Posterior cingulate gyrus (tissue), 11 donors: Measurements from ENCODE around the gene QKI.
"Not testable (repeated sequence)": the region's sequence is repeated elsewhere in the genome, so short reads cannot be mapped to it uniquely, and the experiment has no call there.

Experiments
- DNase-seq, 10 donors: peaks; one replicate each; pipeline versions ENCODE4 v3.0.0 to v3.0.0-alpha.2; 2020 to 2021; ENCODE audit warnings: mixed read lengths in 3 of 10
- intact Hi-C: fragments of 100-400 bp; cut with DNase I; formaldehyde crosslinking; loops from one replicate; pipeline ENCODE4 v1.15.1; 2023

The QKI gene

DNA sequence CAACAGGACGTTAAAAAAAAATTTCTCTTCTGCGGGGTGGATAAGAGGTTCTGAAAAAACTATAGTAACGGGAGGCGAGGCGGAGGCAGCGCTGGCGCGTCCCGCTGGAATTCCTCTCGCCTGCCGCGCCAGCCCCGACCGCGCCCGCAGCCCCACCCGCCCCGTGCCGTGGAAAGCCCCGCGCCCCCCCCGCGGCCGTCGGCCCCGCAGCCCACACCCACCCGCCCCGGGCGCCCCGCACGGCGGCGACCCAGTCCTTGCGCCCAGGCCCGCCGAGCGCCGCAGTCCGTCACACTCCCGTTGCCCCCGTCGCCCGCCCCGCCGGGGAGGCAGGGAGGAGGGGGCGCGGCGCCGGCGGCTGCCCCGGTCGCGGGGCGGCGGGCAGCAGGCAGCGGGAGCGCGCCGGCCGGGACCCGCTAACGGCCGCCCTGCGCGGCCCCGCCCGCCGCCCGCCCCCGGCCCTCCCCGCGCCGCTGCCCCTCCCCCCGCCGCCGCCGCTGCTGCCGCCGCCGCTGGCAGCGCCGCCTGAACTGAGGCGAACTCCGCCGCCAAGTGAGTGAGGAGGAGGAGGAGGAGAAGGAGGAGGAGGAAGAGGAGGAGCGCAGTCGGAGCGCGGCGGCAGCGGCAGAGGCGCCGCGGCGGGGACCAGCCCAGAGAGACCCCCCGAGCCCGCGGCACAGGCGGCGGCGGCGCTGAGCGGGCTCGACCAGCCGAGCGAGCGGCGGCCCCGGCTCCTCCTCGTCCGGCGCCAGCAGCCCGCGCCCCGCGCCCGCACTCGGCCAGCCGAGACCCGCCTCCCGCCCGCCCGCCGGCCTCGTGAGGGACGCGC is at the start of gene QKI:
Gene QKI, plus strand, starts transcription at position 602 of the 829 bp plus-strand sequence. CDS start 476 bp downstream, outside the sequence.
- DNase-seq, result peak; percentile 75 to 97 (median 84)
- intact Hi-C loops, result loop anchor here (2.0 to 10.0 kb wide), 6 partner anchors 77 to 1830 kb away; partner anchors contain the start of genes PACRG and PRKN

DNA sequence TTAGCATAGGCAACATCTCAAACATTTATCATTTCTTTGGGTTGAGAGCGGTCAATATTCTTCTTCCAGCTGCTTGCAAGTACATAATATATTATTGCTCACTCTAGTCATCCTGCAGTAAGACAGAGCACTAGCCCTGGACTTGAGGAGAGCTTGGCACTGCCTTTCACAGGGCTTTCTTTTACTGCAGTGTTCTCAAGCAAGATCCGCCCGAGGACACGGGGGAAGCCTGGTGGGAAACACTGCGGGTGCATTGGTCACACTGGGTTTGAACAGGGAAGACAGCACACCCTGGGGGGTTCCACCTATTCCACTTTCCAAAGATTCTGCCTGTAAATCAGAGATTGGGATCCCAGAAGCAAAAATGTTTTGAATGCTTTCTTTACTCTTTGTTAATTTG is 48.2 kb upstream of the QKI start:
- DNase-seq, result peak in 1 of 10 donors; percentile 78
- intact Hi-C loops, result no loop called here

DNA sequence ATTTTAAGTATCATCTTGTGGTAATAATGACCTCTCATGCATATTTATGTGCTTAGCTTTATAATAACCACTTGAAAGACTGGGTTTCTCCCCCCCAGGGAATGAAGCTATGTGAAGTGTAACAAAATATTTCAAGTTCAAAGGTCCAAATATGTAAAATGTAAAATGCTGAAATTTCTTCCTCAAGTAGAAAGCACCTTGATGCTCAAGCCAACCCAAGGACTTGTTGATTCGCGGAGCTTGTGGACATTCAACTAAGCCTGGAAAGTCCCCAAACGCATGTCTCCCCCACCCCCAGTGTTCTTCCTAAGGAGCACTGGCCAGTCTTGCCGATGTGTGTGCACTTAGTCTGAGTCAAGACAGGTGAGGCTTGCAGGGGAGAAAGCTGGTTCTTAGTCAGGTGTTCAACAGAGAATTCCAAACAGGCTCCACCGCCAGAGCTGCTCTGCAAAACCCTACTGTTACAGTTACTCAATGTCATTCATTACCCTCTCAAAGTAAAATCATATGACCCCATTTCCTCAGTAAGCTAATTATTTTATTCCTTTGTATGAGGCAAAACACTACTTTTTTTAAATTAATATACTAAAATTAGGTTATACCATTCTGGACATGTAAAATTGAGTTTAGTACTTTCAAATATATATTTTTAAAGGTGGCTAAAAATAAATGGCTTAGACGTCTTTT is 46.9 kb upstream of the QKI start:
- DNase-seq, result no peak
- intact Hi-C loops, result no loop called here

DNA sequence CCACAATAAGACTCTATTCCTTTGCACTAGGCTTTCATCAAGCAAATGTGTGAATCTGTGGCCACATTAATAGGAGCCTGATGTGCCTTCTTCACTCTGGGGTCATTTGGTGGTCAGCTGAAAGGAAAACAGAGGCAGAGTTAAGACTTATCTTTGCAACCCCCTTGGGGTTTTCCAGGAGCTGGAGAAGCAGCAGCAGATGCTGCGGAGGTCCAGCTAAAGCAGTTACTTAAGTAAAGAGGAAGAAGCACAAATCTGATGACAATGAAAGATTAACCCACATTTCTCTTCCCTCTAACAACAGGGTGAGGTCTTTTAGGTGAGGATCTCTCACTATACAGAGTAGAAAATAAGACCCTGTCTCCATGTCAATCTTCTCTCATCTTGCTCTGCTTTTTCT is 45.4 kb upstream of the QKI start:
- no peak for DNase-seq
- intact Hi-C loops, result no loop called here

DNA sequence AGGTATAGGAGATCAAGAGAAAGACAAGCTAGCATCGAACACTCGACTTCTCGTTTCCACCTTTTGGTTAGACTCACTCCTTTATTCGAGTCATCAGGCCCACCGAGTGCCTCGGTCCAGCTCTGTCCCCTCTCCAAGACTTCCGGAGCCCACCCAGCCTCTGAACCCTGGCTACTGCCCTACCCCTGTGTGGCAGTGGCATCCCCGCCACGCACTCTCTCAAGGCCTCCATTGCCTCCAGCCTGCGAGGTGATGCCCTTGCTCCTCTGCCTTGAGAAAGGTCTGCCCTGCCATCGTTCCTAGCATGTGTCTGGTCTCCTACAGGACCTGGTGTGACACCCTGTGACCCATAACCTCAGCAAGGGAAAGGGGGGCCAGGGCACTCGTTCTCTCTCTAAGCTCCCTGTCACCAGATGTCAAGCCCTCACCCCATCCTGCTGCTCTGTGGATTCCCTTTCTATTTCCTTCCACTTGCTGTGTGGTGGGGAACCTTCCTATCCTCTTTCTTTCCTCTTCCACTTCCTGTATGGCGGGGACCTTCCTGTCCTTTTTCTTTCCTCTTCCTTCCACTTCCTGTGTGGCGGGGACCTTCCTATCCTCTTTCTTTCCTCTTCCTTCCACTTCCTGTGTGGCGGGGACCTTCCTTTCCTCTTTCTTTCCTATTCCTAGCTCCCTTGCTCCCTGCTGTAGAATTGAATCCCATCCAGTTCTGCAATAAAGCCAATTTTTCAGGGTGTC is 44.7 kb upstream of the QKI start:
- DNase-seq, result peak in 1 of 10 donors; percentile 80
- intact Hi-C loops, result no loop called here

DNA sequence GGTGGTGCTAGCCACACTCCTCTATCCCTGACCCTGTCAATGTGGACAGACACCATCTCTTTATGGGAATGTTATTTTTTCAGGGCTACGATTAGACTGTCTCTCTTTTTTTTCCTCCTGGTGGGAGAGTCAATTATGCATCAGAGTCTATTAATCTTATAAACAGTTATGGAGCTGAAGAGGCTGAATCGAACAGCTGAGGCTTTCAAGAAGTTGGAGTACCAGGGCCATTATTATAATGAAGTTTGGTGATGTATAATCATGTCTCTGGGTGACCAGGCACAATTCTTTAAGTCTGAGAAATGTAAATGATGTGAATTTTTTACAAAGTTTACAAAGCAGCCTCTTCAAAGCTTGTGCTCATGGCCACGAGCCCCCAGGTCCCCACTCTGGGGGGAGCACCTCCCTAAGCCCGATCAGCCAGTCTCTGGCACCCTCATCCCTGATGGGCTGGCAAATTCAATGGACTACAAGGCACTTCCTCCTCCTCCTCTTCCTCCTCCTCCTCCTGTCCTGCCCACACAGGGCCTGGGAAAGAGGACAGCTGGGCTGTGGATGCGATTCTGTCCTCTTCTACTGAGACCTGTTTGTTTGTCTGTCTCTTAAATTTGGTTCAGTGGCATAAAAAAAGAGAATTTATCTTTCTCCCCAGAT is 43.9 kb upstream of the QKI start:
- no peak for DNase-seq
- intact Hi-C loops, result no loop called here

DNA sequence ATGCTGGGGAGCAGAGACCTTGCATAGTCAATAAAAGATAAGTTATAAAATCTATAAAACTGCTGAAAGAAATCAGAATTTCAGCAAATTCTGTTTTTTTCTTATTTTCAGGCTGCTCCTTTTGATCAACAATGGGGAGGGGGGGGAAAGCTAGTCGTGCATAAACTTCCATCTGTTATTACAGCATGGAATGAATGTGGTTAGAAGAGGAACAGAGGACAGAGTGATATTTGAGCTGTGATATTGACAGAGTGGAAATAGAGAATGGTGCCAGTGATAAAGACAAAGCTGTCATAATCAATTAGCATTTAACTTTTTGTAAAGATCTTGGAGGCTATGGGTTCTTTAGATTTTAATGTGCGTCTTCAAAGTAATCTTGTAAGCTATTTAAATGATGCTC is 43.4 kb upstream of the QKI start:
- no peak for DNase-seq

DNA sequence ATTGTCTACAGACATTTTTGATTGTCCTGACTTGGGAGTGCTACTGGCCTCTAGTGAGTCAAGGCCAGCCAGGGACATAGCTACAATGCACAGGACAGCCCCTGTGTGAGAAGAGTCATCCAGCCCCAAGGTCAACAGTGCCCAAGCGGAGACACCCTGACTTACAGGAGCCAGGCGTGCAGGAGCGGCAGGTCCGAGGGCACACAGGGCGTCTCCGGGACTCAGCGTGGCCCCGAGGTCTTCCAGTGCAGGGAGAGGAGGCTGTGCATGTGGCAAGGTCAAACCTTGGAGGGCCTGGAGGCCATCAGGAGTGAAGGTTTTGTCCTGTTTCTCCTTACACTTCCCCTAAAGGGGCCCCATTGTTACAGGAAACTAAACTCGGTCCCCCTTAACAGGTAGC is 41.3 kb upstream of the QKI start:
- intact Hi-C loops, result no loop called here
- DNase-seq, result peak in 1 of 10 donors; percentile 70

More for the DNA sequence above, 43.4 kb upstream of the QKI start:
- intact Hi-C loops, result no loop called here

DNA sequence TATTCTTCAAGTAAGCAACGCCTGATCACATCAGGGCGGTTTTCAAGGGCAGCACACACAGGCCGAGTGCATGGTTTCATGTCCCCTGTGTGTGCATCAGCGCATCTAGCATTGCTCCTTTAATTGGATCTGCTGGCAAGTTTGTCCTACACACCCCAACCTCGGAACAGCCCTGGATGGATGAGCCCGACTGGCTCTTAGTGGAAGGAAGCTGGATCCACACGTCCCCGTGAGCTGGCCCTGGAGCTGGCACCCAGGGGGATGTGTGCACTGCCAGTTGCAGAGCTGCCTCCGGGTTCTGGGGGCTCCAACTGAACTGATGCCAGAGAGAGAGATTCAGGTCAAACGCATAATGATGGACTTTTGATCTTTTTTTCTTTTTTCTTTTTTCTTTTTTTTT is 39.2 kb upstream of the QKI start:
- intact Hi-C loops, result no loop called here
- DNase-seq, result peak in 1 of 10 donors; percentile 80

DNA sequence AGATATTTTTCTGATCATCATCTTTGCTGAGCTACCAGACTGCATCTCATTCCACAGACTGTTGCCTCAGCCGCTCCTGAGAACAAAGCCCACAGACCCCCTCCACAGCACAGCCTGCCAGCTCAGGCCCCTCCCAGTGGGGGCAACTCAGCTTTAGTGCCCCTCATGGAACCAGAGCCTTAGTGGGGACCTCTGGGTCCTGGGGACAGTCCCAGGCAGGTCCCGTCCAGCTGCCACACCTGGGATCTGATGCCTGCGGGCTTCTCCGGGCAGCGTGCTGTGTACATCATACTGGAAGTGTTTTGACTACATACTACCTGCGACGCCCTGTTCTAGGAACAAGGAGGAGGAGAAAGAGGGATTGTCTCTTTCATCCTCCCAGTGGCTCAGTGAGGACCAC is 38.3 kb upstream of the QKI start:
- intact Hi-C loops, result no loop called here
- DNase-seq, result no peak

DNA sequence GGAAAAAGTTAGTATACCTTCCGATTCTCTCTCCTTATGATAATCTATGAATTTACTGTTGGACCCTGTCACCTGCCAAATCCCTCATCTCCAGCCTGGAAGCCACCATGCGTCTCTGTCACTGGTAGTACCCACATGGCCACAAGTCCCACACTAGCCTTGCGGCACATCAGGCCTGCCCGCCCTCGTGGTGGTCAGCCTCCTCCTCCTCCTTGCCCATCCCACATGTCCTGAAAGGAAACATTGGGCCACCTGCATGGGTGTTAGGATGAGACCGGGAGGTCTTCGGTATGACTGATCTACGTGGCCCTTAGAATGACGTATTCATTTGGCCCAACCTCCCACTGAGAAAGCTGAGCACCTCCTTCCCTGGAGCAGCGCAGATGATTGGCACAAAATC is 37.0 kb upstream of the QKI start:
- DNase-seq, result no peak
- intact Hi-C loops, result no loop called here

DNA sequence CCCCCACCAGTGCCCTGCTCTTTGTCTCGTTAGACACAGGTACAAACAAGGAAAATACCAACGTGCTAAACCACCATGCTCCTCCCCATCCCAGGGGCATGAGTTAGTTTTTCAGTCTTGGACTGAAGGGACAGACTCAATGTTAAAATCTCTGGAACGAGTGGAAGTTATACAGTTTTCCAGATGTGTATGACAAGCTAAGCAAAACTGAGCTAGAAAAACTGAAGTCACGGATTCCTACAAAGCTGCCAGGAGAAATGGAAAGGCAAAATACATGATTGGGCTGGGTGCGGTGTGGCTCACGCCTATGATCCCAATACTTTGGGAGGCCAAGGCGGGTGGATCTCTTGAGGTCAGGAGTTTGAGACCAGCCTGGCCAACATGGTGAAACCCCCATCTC is 34.3 kb upstream of the QKI start:
- intact Hi-C loops, result no loop called here

DNA sequence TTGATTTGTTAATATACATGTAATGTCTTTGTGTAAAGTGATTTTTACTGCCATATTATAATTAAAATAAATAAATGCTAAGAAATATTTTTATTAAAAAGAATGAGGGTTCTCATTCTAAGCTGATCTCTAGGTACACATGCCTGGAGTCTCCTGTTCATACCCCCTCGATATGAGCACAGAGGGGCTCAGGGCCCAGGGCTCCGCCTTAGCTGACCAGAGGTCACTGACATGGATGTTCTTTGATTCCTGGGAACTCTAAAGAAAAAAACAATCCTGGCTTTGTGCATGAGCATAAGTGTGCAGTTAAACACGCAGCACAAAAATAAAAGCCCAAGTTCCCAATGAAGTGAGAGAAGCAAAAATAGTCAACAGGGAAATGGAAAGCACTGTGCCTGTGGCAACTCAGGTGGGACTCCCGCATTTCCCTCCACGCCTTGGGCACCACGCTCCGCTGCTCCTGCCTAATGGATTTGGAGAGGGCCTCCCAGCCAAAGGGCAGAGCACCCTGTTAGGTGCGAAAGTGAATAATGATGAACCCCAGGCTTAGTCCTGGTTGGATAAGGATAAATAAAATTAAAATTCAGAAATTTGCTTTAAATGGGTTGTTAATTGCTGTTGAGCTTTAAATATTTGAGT is 33.3 kb upstream of the QKI start:
- DNase-seq, result no peak
- intact Hi-C loops, result no loop called here

More for the DNA sequence above, 34.3 kb upstream of the QKI start:
- DNase-seq, result no peak

DNA sequence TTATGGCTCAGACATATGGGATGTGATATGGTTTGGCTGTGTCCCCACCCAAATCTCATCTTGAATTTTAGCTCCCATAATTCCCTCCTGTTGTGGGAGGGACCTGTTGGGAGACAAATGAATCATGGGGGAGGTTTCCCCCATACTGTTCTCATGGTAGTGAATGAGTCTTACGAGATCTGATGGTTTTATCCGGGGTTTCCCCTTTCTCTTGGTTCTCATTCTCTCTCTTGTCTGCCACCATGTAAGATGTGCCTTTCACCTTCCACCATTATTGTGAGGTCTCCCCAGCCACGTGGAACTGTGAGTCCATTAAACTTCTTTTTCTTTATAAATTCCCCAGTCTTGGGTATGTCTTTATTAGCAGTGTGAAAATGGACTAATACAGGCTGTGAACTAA is 31.1 kb upstream of the QKI start:
- intact Hi-C loops, DNase-seq: not testable (repeated sequence)

DNA sequence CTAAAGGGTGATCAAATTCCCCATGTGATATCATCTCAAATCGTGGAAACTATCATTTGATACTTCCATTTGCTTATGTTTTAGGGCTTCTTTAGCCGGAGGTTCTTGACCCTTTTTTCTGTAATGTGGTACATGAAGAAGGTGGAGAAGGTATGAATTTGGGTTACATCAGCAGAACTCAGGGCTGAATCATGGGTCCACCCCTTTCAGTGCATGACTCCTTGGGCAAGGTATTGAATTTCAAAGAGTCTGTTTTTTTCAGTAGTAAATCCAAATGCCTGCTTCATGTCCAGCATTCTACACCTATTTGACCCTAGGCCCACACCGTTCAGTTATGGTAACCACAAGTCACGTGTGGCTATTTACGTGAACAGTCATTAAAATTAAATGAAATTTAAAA is 30.6 kb upstream of the QKI start:
- intact Hi-C loops, result no loop called here

DNA sequence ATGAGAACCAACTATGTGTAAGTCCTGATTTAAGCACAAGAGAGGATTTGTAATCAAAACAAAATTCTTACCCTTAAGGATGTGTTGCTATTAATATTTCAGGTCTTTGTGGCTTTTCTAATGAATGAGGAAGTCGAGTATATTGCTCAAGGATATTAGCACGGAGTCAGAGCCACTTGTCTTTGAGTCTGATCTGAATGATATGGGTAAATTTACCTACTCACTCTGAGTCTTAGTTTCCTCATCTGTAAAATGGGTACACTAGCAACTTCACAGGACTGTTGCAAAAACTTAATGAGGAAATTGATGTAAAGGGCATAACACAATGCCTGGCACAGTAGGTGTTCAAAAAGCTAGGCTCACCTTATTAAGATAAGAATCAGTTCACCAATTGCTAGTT is 30.0 kb upstream of the QKI start:
- DNase-seq, result no peak
- intact Hi-C loops, result no loop called here

More for the DNA sequence above, 30.6 kb upstream of the QKI start:
- no peak for DNase-seq

DNA sequence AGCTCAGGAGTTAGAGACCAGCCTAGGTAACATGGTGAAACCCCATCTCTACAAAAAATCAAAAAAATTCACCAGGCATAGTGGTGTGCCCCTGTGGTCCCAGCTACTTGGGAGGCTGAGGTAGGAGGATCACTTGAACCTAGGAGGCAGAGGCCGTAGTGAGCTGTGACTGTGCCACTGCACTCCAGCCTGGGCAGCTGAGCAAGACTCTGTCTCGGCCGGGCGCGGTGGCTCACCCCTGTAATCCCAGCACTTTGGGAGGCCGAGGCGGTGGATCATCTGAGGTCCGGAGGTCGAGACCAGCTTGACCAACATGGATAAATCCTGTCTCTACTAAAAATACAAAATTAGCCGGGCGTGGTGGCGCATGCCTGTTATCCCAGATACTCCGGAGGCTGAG is 29.0 kb upstream of the QKI start:
- DNase-seq, intact Hi-C loops: not testable (repeated sequence)

DNA sequence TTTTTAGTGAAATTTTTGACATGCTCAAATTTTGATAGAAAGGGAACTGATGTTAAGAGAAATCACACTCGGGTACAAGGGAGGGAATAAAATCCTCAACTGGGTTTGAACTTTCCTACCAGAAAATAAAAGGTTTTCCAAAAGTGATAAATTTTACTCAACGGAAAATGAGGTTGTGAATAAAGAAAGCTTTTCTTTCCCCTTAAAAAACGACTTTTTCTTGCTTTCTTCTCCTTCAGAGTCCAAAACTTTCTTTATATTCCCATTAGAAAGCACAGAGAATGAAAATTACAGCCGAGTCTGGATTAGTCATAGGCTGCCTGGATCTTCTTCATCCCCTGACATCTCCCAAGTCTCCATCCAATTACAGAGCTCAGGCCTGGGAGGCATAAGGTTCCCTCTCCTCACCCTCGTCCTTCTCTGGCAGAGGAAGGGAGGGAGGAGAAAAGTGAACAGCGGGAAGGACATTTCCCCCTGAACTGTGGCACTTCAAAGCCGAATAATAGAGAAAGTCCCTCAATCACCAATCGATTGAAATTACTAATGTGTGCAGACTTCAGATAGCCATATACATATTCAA is 28.1 kb upstream of the QKI start:
- intact Hi-C loops, result no loop called here
- DNase-seq, result no peak

DNA sequence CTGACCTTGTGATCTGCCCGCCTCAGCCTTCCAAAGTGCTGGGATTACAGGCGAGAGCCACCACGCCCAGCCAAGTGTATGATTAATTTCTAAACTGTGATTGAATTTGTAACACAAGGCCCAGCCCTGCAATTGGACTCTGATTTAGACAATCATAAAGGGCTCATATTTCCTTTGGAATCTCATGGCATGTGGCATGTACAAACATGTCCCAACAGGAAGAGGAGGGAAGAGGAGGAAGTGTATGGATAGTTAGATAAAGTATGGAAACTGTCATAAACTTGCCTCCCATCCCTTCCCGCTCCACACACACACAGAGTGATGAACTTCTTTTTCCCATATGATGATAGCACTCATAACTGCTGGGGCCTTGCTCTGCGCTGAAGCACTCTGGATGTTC is 27.2 kb upstream of the QKI start:
- DNase-seq, result no peak
- intact Hi-C loops, result no loop called here

DNA sequence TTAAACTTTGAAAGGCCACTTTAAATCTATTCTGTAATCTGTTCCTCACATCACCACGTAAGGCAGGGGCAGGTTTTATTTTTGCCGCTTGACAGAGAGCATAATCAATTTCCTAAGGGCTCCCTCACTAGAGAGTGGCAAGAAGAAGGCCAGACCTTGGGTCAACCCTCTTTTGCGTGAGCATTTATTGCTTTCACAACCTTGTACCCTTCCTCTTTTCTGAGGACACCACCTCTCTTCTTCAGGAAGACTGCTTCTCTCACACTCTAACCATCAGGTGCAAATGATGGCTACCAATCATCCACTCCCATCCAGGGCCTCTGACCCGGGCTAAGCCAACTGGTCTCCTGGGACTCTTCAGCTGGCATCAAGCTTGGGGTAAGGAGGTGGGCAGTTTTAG is 25.2 kb upstream of the QKI start:
- intact Hi-C loops, result no loop called here
- no peak for DNase-seq
